GM10248 (cell line): ENCODE results near the gene INO80C.

ENCODE experiments used
- CTCF ChIA-PET: fragments of 300-600 bp; sonication (Branson Sonifier 250); formaldehyde crosslinking; extraction: SDS; loops from one replicate; lab custom pipeline; 2021; ENCODE audit warnings: antibody characterized with exemption; lab: Yijun Ruan, JAX
- POLR2A ChIA-PET: fragments of 350-650 bp; sonication (Branson Sonifier 250); formaldehyde crosslinking; extraction: SDS; loops from one replicate; lab custom pipeline; 2020; ENCODE audit warnings: antibody characterized with exemption; lab: Yijun Ruan, JAX
- DNase-seq: peaks from one replicate; pipeline ENCODE4 v3.0.0; 2012; ENCODE audit errors: extremely low spot score
- TF ChIP-seq, protein P1 (sequence below): IDR thresholded peaks from 2 replicates; pipeline ENCODE4 v1.5.1; 2012; ENCODE audit warnings: mild to moderate bottlenecking, low read depth; ENCODE audit errors: extremely low read depth, missing control alignments, control extremely low read depth

Gene INO80C

DNA sequence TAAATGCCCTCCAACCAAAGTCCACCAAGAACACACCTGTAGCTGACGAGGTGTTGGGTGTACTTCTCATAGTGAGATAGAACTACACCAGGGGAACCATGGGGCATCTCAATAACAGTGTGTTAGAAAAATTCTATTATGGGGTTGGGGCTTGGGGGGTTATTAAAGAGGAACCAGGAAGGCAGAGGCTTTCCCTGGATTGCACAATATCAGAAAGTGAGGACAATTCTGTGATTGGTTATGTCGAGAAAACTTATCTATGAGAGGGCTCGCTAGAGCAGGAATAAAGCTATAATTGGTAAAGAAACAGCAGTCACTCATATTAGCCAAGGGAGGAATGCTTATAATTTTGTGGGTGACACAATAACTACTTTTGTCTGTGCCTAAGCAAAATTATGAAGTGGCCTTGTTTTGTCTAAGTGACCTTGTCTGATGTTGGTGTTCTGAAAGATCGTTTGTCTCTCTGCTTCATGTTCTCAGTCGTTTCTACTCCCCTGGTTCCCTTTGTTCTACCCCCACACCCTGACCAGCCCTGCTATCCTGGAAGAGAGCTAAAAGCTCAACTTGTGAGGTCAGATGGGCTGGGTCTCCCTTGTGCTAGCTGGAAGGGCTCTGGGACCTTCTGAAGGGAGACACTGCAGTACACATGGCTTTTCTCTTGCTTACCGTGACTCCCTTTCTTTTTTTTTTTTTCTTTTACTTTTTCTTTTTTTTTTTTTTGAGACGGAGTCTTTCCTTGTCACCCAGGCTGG, 21.6 kb upstream of the INO80C start:
- DNase-seq: no peak
- POLR2A ChIA-PET: no interaction called here
- CTCF ChIA-PET: no interaction called here
- TF ChIP-seq, protein P1, sequence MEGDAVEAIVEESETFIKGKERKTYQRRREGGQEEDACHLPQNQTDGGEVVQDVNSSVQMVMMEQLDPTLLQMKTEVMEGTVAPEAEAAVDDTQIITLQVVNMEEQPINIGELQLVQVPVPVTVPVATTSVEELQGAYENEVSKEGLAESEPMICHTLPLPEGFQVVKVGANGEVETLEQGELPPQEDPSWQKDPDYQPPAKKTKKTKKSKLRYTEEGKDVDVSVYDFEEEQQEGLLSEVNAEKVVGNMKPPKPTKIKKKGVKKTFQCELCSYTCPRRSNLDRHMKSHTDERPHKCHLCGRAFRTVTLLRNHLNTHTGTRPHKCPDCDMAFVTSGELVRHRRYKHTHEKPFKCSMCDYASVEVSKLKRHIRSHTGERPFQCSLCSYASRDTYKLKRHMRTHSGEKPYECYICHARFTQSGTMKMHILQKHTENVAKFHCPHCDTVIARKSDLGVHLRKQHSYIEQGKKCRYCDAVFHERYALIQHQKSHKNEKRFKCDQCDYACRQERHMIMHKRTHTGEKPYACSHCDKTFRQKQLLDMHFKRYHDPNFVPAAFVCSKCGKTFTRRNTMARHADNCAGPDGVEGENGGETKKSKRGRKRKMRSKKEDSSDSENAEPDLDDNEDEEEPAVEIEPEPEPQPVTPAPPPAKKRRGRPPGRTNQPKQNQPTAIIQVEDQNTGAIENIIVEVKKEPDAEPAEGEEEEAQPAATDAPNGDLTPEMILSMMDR: no peak

DNA sequence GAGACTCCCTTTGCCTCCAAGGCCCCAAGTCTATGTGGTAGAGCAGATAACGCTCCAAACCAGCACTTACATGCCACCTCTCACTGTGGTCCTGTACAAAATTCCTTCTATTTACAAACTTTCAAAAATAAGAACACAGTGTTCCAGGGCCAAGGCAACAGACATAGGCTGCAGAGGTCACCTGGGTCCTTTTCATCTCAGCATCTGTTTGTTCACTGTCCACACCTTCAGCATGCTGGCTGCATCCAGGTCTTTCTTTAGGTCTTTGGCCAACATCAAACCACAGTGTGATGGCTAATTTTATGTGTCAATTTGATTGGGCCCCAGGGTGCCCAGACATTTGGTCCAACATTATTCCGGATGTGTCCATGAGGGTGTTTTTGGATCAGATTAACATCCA, 20.0 kb upstream of the INO80C start:
- TF ChIP-seq, protein P1: no peak
- POLR2A ChIA-PET: no interaction called here
- CTCF ChIA-PET: no interaction called here
- DNase-seq: no peak

DNA sequence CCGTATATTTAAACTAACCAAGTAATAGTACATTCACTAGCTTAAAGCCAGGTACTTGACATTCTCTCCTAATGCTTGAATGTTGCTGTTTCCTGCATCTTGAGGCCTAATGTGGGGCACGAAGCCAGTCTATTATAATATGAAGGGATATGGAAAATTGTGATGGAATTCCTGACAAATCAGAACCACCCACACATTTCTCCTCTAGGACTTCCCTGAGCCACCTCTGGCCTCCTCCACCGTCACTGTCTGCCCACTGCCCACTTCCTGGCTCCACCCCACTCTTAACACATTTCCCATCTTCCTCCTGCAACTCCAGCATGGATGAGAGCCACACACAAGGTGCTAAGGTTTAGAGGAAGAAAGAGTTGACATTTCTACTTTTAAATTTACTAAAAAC, 19.0 kb upstream of the INO80C start:
- ChIA-PET CTCF (interaction anchor here (1.2 kb wide), 1 partner anchor 19 kb away, joined by 3 read pairs; the partner anchor contains the start of gene INO80C), POLR2A (no interaction called here)
- TF ChIP-seq, protein P1: no peak
- DNase-seq: no peak

DNA sequence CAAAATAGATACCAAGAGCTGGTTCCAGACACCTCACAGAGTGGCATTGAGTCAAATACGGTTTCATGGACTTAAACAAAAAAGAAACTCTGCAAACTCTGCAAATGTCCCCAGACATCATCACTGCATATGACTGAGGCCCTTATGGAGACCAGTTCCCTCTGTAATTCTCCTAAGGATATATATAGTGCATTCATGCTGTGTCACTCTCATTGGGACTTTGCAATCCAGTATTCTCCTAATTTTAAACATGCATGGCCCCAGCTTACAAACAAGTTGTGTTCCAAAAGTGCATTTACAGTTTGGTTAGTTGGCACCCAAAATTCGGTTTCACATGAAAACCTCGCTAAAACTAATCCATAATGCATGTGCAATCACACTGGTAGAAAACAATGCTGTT, 18.6 kb upstream of the INO80C start:
- TF ChIP-seq, protein P1: no peak
- no peak for DNase-seq
- CTCF ChIA-PET: interaction anchor here (1.2 kb wide), 1 partner anchor 19 kb away, joined by 3 read pairs; the partner anchor contains the start of gene INO80C
- POLR2A ChIA-PET: no interaction called here

DNA sequence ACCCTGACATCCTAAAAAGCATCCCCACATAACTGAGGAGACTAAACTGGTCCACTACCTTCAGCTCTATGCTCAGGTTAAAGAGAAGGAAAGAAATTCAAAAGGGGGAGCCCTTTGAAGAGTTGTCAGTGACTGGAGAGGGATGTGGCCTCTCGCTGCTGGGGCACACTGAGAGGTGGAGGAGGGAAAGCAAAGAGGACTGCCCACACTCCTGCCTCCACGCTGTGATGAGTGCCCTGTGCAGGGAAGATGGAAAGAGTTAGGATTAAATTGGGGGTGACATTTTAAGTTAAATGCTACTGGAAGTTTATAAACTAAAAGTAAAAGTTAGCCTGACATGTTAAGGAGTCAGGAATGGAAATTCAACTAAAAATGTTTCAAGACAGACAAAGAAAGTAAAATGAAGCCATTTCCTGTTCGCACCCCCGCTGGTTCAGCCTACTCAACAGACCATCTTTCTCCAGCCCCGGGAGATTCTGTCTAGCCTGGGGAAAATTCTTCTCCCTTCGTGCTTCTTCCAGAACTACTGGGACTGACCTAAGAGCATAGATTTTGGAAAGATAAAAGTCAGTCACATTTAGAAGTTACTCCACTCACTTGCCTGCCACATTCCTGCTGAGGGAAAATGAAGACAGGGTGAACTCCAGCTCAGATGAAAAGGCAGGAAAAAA, 17.8 kb upstream of the INO80C start:
- DNase-seq: no peak
- ChIA-PET POLR2A (no interaction called here), CTCF (interaction anchor here (1.0 to 1.2 kb wide), 2 partner anchors 9 to 18 kb away, joined by 3 read pairs; partner anchors contain the start of gene INO80C)
- TF ChIP-seq, protein P1: no peak

DNA sequence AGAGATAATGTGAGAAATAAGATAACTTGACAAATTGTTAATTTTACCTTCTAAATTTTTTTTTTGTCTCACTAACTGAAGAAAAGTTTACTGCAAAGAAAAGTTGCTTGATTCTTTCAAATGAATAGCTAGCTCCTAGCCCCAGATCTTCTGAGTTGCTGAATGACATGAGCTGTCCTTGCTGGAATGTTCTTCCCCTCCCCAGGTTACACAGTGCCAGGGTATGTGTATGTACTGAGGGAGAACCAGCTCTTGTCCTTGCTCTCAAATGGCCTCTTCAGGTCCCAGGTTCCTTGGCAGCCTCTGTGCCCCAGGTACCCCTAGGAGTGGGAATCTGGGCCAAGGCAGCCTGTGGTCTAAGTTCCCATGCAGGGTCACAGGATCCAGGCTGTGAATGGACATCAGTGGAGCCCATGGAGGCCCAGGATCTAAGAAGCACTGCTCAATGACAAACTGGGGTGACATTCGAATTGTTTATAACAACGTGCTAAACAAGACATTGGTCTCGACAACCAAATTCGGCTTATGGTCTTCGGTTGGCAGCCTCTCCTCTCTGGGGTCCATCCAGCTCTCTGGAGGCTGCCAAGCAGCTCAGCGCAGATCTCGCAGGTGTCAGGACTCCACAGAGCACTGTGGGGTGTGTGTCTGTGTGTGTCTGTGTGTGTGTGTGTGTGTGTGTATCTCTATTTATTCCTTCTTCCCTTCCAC, 17.1 kb upstream of the INO80C start:
- CTCF ChIA-PET: interaction anchor here (1.0 kb wide), 2 partner anchors 8 to 128 kb away, joined by 3 read pairs; no protein-coding TSS in a partner anchor
- DNase-seq: no peak
- TF ChIP-seq, protein P1: no peak
- POLR2A ChIA-PET: no interaction called here
